Stimulated activated CD4-positive, alpha-beta T cell treated with anti-CD3 and anti-CD28 coated beads, Interleukin-15, amount 100 ng/mL, for 1 hour (primary cell): ENCODE measurements around the gene TARS2.

Experiments
- DNase-seq, 2 donors: peaks; one replicate each; pipeline ENCODE4 v3.0.0-alpha.2; 2020; ENCODE audit warnings: low read depth in 1 of 2, low spot score in 1 of 2

The TARS2 gene

DNA sequence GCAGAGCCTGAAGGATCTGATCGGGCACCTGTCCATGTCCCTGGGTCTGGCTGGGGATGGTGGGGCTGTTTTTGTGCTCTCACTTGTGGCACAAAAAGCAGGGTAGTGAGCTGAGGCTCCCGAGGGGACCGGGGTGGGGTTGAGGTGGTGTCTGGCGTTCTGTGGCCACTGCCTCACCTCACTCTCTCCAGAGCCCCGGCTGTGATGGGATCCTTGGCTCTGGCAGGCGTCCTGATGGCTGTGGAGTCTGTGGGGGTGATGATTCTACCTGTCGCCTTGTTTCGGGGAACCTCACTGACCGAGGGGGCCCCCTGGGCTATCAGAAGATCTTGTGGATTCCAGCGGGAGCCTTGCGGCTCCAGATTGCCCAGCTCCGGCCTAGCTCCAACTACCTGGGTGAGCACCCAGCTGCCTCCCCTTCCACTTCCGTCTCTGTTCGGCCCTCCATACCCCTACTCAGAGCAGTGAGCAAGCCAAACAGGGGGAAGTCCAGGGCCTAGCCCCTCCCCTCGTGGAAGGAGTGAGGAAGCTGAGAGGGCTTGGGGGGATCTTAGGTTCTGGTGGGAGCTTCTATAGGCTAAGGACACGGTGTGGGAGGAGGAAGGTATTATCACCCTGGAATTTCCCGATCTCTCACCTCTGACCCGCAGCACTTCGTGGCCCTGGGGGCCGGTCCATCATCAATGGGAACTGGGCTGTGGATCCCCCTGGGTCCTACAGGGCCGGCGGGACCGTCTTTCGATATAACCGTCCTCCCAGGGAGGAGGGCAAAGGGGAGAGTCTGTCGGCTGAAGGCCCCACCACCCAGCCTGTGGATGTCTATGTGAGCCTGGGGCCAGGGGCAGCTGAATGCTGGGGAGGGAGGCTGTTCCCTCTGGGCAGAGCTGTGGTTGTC, 69.0 kb downstream of the TARS2 start:
- DNase-seq = no peak

DNA sequence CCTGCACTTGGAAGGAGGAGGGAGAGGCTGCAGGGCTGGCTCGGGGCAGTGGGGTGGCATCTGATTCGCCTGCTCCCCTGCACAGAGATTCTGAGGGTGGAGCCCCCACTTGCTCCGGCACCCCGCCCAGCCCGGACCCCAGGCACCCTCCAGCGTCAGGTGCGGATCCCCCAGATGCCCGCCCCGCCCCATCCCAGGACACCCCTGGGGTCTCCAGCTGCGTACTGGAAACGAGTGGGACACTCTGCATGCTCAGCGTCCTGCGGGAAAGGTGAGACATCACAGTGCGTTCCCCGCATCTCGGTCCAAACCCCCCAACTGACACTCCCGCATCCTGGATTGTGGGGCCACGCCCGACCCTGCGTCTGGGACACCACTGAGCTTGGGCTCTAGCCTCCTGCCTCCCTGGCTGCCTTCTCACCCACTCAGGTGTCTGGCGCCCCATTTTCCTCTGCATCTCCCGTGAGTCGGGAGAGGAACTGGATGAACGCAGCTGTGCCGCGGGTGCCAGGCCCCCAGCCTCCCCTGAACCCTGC, 69.9 kb downstream of the TARS2 start:
- DNase-seq = no peak
